ENCODE data around the gene CACNG4.

CACNG4 gene

DNA sequence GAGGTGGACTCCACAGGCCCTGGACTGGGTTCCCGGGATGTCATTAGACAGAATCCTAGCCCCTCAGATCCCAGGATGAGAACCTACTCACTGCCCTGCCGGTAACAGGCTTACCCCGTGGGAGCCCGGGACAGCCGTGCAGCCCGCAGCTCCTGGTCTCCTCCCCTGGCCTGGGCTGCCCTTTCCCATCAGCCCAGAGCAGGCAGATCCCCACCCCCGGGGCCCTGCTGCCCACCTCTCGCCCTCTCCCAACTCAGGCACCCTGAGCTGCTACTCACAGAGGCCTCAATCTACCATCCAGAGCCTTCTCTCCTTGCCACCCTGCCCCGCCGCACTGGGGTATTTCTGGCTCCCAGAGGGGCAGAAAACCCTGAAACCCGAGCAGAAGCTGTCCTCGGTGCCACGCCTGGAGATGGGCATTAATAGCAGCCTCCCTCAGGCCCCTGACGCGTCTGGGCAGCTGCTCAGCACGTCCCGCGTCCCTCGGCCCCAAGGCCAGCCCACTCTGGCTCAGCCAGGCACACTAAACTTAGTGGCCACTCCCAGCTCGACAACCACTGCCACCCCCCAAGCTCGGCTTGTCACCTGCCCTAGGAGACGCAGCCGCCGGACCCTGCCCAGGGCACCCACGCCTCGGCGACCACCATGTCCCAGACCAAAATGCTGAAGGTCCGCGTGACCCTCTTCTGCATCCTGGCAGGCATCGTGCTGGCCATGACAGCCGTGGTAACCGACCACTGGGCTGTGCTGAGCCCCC is 79.7 kb downstream of the CACNG4 start, which contains the start of gene CACNG1:
Gene CACNG1, plus strand, starts transcription at position 539 of the 757 bp plus-strand sequence. Its CDS starts 107 bp downstream, at position 646.
- no peak for DNase-seq

DNA sequence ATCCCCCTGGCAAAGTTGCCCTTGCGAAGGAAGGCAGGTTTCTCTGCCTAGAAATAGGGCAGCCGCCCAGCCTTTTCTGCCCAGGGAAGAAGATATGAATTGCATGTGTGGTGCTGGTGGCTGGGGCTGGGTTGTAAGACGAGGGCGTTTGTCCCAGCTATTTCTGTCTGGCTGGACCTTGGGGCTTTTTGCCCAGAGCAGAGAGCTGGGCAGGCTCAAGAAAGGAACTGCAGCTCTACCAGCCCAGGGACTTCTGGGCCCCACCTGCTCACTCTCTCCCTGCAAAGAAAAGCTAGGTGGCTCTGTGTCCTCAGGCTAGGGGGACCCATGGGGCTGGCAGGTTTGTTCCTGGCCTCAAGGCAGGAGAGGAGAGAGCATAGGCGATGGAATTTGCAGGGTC is 80.4 kb downstream of the CACNG4 start:
- no peak for DNase-seq

DNA sequence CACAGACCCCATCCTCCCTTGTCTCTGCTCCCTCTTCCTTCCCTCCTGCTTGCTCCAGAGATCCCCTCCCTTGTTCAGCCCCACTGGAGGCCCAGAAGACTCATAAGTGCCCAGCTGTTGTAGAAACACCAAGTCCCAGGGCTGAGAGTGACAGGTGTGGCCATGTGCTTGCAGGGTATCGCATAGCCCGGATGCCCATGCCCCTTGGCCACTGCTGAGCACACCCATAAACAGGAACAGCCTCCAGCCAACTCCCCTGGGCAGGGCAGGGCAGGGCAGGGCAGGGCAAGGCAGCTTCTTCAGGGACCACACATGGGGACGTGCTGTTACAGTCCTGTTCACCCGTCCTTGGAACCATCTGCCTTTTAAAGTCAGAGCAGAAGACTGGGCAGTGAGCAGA is 81.9 kb downstream of the CACNG4 start:
- no peak for DNase-seq

DNA sequence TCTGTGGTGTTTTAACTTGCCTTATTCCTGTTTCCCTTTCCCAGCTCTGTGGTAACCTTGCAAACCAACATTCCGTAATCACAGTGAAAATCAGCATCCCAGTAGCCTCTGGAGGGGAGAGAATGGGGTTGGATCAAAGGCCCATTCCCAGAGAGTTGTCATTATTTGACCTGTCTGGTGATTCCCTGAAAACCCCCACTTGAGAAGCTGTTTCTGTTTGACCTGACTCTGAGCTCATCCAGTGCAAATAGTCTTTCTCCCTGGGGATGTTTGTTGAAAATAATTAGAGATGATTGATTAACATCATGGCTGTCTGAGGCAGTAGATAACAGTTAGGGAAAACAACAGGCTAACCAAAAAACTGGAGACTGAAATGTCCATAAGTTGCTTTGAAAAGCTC is 82.9 kb downstream of the CACNG4 start:
- no peak for DNase-seq

DNA sequence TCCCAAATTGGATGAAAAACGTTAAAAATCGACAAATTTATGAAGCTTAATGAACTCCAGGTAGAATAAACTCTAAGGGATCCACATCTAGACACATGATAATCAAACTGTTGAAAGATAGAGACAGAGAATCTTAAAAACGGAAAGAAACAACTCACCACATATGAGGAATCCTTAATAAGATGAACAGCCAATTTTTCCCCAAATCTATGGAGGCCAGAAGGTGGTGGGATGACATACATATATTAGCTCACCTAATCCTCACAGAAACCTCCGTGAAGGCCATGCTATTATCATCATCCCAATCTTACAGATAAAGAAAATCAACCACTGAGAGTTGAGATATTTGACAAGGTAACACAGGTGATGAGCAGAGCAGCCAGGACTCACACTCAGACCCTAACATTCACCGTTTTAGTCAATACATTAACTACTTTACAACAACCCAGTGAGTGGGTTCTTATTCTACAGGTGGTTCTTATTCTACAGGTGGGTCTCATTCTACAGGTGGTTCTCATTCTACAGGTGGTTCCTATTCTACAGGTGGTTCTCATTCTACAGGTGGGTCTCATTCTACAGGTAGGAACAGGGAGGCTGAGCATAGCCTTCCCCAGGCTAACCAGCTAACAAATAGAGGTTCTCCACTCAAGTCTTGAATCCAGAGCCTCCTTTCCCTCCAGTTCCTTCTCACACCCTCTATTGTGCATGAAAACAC is 84.7 kb downstream of the CACNG4 start:
- no peak for DNase-seq

DNA sequence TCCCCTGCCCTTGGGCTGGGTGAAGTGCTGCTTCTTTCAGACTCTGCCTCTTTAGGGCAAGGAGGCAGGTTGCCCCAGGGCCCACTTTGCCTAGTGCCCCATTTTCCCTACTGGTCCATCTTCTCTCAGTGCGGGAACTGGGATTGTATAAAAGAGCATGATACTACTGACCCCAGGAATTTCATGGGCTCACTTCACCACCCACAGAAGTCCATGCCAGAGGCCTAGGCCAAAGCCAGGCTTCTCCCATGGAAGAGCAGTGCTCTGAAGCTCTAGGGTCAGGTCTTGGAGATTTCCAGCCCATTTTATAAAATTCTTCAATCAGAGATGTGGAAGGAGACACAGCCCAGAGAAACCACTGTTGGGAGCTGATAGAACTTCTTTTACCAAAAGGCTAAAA is 85.6 kb downstream of the CACNG4 start:
- no peak for DNase-seq

DNA sequence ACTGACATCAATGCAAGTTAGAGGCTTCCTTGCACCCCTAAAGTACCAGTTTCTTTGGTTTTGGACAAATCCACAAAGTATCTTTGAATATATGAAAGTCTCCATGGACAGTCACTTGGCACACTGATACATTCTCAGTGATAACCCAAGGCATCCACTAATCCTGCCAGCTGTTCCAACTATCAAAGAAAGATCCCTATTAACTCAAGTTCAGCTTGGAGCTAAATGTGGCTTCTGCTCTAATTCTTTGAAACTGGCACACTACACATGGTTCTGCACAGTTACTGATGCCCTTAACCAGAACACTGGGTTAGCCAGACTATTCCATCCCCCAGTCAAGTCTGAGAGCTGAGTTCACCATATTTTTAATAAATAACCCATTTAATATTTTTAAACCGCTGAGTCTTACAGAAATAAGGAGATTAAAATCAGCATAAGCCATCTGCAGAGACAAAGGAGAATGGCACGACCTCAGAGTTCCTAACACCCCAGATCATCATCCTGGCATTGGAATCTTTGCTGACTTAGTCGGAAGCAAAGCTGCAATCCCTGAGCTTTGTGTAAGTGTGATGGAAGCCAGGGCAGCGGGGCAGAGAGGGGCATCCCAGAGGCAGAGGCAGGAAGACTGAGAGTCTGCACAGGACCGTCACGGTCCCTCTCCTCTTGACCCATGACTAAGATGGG is 86.1 kb downstream of the CACNG4 start:
- no peak for DNase-seq

DNA sequence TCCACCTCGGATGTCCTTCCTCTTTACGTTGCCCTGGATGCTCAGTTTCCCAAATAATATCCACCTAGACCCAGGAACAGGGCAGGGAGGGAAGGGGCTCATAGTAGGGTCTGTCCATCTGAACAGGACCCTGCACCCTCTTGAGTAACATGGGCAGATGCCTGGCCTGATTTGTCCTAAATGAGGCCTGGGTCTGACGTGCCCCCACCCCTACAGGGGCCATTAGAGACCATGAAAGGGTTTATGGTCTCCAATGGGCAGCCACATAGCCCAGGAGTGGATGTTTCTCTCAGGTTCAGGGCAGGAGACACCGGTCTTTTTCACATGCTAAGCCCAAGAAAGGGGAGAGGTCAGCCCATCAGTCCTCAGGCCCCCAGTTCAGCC is 86.6 kb downstream of the CACNG4 start:
- DNase-seq, result no peak

DNA sequence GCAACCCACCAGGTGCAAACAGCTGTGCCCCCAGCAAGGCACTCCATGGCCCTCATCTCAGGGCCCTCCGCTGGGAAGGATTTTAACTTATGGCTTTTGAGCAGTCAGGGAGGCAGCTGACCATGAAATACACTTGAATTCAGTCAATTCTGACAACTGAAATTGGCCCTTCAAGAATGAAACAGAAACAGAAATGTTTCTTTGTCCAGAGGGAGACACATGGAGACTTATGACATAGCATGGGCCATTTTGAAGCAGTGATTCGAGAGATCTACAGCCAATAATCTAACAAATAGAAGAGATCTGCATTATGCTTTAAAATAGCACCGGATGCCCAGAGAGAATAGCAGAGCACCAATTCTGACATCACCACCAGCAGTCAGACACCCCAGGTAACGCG is 87.3 kb downstream of the CACNG4 start:
- no peak for DNase-seq

DNA sequence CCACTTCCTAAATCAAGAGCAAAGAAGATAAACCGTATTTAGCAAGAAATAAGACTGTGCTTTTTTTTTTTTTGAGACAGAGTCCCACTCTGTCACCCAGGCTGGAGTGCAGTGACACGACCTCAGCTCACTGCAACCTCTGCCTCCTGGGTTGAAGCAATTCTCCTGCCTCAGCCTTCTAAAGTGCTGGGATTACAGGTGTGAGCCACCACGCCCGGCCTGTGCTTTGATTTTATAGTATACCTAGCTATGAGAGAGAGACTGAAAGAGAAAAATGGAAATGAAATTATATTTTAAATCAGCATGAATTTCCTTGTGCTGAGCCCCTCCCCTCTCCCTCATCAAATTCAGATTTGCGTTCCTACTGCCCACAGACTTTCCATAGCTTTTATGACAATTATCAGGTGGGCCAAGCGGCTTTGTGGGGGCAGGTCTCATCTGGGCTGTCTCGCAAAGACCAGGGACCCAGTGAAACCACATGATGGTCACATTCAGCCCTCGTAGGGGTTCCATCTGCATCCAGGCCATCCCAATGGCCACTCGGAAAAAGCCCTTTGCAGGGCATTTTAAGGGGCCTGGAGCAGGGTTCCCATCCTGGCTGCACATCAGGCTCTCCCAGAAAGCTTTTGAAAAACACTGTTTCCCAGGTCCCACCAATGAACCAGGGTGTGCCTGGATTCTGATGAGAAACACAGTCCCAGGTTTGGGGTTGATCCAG is 88.4 kb downstream of the CACNG4 start:
- no peak for DNase-seq

DNA sequence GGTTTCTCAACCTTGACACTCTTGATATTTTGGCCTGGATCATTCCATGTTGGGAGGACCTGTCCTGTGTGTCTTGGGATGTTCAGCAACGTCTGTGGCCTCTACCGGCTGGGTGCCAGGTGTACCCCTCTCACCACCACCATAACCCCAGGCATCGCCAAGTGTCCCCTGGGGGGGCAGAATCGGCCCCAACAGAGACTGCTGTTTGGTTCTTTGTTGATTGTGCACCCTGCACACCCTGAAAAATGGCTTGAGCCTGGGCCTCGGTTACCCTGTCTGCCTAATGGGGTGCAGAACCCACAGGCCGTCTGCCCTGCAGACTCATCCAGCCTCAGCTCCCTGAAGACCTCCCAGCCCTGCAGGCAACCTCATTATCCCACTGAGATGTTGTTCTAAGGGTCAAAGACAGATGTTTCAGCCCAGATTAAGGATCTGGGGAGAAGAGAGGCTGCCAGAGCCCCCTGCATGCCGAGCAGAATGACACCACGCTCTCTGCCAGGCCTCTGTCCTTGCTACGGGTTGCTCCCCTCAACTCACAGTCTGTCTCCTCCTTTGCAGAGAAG is 89.0 kb downstream of the CACNG4 start:
- no peak for DNase-seq

DNA sequence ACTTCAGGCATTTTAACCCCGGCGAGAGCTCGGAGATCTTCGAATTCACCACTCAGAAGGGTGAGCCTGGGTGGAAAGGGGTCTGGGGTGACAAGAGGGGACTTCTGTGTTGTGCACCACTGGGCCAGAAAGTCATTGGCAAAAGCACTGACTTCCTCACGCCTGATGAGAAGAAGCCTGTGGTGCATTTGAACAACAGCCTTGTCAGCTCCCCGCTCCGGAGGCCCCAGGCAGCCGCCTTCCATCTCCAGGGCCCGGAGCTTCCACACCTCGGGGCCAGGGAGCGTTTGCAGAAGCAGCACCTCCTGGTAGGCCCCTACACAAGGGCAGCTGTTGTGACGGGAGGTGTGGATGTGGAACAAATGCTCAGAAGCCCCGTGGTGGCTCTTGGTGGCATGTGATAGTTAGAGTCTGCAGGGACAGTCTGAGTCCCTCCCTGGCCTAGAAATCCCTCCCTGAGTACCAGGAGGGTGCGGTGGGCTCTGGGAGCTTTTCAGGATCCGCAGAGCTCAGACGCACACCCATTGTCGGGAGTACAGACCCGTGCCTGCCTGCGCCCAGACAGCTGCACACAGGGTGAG is 89.6 kb downstream of the CACNG4 start:
- DNase-seq, result no peak

DNA sequence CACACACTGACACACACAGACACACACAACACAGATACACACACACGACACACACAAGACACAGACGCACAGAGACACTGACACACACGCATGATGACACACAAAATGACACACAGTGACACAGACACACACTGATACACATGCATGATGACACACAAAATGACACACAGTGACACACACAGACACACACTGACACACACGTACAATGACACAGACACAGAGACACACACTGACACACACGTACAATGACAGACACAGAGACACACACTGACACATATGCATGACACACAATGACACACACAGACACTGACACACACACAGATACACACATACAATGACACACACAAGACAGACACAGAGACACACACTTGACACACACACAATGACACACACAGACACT is 90.1 kb downstream of the CACNG4 start:
- DNase-seq, result no peak

DNA sequence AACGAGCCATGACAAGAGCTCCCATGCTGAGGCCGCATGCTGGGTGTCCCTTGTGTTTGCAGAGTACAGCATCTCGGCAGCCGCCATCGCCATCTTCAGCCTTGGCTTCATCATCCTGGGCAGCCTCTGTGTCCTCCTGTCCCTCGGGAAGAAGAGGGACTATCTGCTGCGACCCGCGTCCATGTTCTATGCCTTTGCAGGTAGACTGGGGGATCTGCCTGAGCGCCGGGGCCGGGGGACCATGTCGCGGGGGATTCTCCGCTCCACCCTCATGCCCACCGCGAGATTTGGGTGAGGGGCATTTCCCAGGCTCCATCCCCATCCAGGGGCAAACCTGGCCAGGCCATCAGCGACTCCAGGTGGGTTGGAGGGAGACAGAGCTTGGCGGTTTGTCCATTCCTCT is 90.5 kb downstream of the CACNG4 start:
- no peak for DNase-seq

DNA sequence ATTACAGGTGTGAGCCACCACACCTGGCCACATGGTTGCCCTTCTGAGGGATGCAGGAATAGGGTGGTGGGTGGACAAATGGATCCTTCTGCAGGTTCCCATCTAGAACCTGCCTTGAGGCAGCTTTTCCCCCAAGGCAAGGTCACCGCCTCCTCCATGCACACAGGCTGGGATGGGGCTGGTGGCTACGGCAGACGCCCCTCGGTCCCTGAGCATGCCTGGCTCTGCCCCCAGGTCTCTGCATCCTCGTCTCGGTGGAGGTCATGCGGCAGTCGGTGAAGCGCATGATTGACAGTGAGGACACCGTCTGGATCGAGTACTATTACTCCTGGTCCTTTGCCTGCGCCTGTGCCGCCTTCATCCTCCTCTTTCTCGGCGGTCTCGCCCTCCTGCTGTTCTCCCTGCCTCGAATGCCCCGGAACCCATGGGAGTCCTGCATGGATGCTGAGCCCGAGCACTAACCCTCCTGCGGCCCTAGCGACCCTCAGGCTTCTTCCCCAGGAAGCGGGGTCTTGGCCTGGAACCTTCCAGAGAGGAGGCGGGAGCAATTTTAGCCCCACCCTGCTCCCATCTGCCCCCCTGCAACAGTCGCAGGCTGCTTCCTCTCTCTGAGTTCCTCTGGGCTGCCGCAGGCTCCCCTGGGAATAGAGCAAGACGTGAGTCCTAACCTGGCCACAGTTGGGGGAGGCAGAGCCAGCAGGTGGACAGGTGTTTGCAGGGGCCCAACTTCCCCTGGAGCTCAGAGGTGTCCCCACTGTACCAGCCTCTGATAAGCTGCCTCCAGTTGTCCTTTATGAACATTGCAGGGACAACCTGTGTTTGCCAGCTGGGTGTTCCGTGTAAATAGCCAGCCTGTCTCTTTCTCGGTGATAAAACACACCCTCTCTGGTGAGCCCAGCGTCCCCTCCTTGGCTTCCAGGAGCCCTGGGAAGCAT is 91.6 kb downstream of the CACNG4 start:
- no peak for DNase-seq

DNA sequence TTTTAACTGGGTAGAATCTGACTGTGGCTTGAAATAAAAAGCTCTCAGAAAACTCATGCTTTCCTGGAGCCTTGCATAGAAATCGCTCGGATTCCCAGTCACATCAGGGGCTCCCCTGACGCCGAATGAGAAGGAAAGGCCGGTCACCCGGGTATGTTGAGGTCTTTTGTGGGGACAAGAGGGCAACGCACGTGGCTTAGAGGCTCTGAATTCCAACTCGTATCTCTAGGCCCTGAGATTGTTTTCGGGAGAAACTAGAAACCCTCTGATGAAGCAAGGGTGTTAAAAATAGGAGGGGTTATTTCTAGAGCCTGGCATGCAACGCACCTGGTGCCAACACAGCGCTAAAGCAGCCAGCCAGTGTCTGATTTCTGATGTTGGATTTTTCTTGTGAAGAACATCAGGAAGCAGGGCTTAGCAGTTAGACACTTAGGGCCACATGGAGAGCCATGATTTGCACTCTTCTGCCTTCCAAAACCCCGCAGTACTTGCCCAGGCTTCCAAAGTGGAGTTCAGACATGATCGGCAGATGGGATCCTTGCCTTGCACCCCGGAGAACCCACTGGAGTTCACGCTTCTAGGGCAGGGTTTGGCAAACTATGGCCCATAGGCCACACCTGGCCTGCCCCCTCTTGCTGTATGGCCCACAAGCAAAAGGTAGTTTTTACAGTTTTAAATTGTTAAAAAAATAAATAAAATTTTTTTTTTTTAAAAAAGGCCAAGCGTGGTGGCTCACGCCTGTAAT is 92.4 kb downstream of the CACNG4 start:
- no peak for DNase-seq

DNA sequence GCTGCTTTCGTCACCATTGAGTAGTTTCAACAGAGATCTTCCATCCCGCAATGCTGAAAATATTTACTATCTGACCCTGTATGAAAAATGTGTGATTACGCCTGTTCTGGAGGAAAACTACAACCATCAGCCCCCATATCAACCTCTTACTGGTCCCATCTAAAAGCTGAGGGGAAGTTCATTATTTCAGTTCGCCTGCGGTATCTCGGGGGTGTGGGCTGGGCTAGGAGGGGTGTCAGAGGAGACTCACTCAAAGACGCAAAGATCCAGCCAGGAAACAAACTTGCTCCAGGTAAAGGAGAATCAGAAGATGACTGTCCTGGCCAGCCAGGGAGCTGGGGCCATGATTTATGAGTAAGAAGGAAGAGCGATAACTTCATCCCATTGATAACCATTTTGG is 93.5 kb downstream of the CACNG4 start:
- no peak for DNase-seq

DNA sequence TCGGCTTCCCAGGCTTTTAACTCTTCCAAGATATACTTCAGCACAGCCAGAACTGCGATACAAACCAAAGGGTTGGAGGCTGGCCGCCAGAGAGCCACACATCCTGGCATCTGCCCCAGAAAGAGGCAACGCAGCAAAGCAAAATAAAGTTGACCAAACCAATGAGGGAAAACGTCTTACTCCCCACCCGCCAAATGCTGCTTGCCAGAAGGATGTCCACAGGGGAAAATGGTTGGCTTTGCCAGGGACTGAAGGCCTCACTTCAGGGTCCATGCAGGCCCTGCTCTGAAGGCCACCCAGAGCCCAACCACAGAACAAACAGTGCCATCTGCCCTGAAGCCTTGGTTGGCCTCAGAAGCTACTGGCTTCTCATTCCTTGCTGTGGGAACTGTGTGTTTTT is 94.9 kb downstream of the CACNG4 start:
- no peak for DNase-seq

DNA sequence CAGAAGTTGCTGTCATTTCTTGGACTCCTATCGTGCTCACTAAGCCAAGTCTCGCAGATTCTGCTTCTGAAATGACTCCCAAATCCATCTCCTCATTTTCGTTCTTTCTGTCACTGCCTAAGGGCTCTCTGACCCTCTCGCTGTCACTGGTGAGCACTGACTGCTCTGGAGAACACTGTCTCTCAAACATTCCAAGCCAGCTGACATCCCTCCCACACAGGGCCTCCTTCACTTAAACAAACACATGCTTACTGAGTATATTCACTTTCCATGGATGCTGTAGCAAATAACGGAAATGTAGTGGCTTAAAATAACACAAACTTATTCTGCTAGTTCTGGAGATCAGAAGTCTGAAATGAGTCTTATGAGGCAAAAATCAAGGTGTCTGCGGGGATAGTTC is 98.6 kb downstream of the CACNG4 start:
- DNase-seq, result no peak

DNA sequence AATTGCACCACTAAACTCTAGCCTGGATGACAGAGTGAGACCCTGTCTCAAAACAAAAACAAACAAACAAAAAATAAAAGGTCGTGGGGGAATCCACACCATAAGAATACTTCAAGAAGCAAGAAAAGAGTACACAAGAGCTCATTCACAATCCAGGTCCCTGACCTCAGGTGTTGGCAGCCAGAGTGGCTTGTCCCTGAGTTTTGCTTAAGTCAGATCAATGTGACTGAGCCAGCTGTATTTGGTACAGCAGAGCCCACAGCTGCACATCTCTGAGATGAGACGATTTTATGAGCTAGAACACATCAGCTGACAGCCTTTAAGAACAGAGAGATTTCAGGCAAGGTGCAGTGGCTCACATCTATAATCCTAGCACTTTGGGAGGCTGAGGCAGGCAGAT is 102.2 kb downstream of the CACNG4 start:
- no peak for DNase-seq
